Measurements from ENCODE around the gene LRRTM2.
"Not testable (repeated sequence)": the region's sequence is repeated elsewhere in the genome, so short reads cannot be mapped to it uniquely, and the experiment has no call there.

LRRTM2 gene

DNA sequence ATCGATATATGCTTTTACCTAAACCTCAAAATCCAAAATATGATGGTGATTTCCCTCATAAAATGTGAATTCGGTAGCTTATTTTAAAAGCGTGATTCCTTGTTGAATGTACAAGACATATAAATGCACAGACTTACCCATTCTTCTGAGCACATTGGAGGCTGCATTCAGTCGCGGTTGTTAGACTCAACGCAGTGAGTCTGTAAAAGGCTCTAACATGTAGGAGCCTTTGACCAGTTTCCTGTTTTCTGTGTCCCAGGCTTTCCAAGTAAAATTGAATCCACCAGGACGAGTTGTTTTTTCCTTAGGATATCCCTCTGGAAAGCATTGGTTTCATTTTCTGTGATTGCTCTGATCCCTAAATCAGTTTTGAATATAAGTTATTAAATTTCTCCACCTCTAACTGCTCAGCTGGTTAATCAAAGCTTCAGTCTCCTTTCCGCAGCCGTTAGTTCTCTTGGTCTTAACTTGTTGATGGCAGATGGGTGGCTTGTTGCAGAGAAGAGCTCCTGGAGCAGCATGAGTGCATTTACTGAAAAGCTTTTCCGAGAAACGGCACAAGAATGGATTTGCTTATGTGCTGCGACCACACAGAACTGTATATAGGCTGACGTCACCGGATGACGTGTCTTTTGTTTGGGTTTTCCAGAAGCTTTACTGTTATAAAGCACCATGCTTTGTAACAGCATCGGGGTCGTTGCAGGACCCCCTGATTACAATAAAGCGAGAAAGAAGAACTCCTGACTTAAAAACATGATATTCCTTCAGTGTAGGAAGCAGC lies at the start of gene LRRTM2:
Gene LRRTM2, minus strand, starts transcription at position 565 of the 781 bp plus-strand sequence. Its CDS starts 424 bp downstream, at position 141.
- DNase-seq = no peak

GRCh38 chr5:138922494-138922893 lies 47.4 kb upstream of the LRRTM2 start:
- no peak for DNase-seq

- not testable (repeated sequence) for DNase-seq
These were observed 46.2 kb upstream of the LRRTM2 start for GRCh38 chr5:138921362-138921761.

DNA sequence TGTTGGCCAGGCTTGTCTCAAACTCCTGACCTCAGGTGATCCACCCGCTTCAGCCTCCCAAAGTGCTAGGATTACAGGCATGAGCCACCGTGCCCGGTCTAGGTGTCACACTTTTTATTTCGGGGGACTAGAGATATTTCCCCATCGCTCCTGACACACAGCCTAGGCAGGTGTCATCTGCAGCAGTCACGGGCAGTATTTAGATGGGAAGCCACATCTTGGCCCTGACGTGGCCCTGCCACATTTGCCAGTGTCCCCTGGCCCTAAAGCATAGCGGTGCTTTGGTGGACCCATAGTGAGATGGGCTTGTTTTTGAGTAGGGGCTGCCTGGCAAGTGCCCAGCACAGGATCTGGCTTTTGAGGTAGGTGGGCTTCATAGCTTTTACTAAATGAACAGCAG lies 45.0 kb upstream of the LRRTM2 start:
- no peak for DNase-seq

- DNase-seq = no peak
These were observed 43.6 kb upstream of the LRRTM2 start for GRCh38 chr5:138918686-138919085.

DNA sequence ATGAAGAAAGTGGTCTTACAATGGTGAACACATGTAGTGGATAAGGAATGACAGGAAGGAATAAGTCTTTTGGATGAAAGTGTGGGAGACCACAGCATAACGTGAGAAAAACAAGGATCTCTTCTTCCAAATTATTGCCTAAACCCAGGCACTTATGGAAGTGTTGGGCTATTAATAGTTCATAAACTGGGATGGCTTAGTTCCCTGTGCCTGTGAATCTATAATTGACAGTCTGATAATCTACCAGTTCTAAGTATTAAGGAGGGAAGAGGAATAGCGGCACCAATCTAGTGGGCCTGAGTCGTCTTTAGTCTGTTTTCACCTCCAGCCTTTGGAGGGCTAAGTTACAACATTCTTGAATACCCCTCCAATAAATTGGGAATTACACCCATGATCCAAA lies 39.2 kb upstream of the LRRTM2 start:
- DNase-seq = no peak

DNA sequence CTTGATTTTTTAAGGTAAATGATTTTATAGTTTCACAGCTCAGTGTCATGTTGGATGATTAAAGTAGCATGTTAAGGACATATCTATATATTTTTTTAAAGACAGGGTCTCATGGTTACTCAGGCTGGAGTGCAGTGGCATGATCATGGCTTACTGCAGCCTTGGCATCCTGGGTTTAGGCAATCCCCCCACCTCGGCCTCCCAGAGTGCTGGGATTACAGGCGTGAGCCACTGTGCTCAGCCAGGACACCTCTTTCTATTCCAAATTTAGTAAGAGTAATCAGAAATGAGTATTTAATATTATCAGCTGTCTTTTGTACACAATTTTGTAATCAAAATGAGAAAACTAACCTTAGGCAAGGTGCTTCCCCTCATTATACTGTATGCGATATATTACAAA lies 38.6 kb upstream of the LRRTM2 start:
- no peak for DNase-seq

DNA sequence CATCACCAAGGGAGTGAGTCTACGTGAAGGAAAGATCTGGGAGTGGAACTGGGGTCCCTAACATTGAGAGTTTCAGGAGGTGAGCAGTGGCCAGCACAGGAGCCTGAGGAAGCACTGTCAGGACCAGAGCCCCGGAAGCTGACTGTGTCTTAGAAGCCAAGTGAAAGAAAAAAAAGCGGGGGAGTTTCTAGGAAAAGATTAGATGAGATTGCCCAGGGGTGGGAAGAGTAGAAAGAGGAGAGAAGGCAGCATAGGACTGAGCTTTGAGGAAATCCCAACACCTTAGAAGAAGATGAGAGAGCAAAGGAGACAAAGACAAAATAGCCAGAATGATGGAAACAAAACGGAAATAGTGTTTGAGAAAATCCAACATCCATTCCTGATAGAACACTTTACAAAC lies 37.0 kb upstream of the LRRTM2 start:
- DNase-seq = no peak

GRCh38 chr5:138911441-138911840 lies 36.3 kb upstream of the LRRTM2 start:
- no peak for DNase-seq

DNA sequence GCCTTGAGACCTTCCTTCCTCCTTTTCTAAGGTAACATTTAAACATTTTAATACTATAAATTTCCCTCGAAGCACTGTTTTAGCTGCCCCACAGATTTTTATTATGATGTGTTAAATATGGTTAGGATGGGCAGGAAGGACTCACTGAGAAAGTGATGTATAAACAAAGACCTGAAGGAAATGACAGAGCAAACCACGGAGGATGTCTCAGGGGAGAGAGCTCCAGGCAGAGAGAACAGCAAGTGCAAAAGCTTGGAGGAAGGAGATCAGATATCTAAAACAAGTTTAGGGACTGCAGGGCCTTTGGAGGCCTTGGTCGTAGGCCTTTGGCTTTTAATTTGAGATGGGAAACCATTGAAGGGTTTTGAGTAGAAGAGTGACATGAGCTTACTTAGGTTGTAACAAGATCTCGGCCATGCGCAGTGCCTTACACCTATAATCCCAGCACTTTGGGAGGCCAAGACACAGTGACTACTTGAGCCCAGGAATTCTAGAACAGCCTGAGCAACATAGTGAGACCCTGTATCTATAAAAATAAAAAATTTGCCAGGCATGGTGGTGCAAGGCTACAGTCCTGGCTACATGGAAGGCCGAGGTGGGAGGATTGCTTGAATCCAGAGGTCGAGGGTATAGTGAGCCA lies 35.5 kb upstream of the LRRTM2 start:
- DNase-seq = no peak

GRCh38 chr5:138909734-138910133 lies 34.6 kb upstream of the LRRTM2 start:
- DNase-seq = no peak

DNA sequence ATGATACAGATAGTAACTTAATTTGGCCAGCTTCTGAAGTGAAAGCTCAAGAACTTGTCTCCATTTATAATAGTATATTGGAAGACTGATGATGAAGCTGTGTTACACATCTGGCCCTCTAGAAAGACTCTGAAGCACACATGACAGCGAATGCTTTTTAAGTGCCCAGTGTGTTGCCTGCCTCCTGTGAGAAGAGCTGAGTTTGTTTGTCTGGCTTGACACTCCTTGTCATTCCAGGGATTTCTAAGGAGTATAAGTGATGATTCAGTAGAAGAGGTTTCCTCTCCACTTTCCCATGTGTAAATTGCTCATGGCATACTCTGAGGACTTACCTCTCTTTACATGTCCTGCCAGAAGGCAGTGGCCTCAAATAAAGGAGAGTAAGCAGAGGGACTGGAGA lies 30.4 kb upstream of the LRRTM2 start:
- no peak for DNase-seq

DNA sequence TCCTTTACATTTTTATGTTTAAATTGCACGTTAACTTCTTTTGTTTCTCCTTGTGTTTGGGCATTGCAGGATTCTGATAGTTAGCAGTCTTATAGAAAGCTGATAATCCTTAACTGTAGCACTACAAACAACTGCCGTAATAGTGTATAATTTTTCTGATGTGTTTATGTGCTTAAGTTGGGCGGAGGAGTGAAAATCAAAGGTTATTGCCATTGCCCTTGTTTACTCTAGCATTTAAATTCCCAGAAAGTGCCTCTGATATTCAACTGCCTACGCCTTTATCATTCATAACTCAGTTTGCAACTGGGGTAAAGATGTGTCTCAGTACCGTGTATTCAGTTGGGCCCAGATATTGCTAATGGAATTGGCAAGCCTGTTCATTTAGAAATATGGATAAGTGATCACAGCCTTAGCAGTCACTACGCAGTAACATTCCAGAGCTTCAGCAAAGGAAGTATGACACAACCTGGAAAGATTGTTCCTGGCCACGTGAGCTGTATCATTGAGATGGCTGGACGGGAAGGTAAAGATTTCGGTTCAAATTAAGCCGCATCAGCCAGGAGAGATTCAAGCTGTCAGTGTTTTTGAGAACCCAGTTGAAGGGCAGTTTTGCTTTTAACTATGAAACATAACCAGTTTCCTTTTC lies 28.1 kb upstream of the LRRTM2 start:
- no peak for DNase-seq

- no peak for DNase-seq
These were observed 26.6 kb upstream of the LRRTM2 start for GRCh38 chr5:138901716-138902115.

GRCh38 chr5:138900281-138900965 lies 25.3 kb upstream of the LRRTM2 start:
- DNase-seq = no peak

DNA sequence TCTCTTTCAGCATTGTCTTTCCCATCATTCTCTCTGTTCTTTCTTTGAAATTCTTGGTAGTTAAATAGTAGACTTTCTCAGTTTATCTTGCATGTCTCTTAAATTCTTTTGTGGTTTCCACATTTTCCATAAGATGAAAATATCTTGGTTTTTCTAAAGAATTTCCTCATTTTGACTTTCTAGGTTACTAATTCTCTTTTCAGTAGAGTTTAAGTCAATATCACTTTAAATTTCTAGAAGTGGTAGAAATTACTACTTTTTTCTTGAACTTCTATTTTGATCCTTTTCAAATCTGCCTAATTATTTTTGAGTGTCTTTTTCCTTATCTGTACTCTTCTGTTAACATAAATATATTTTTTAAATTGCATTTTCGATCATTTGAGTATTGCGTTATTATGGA lies 23.6 kb upstream of the LRRTM2 start:
- no peak for DNase-seq

DNA sequence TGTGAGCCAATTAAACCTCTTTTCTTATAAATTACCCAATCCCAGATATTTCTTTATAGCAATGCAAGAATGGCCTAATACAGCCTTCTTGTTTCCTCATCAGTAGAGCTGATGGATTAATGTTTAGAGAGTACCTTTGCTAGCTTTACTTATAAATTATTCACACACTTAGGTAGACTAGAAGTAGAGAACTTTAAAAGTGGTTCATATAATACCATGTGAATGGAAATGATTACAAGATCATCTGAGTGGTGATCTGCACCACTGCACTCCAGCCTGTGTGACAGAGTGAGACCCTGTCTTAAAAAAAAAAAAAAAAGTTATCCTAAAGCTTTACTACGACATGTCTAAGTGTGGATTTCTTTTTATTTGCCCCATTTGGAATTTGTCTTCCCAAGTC lies 23.2 kb upstream of the LRRTM2 start:
- no peak for DNase-seq

DNA sequence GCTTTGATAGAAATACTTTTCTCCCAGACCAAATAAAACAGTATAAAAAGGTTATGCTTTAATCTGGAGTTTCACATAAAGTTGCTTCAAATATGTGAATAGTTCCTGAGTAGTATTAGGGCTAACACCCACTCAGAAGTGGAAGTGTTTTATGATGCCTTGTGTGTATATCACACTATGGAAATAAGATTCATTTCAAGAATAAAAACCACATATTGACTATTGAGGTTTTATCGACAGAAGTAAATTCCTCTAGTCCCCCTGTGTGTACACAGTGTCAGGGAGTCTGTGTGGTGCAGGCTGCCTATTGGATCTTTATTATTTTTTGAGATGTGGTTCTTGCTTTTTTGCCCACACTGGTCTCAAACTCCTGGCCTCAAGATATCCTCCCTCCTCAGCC lies 20.8 kb upstream of the LRRTM2 start:
- no peak for DNase-seq

GRCh38 chr5:138890644-138891043 lies 15.5 kb upstream of the LRRTM2 start:
- no peak for DNase-seq

- no peak for DNase-seq
These were observed 14.9 kb upstream of the LRRTM2 start for GRCh38 chr5:138889994-138890393.

DNA sequence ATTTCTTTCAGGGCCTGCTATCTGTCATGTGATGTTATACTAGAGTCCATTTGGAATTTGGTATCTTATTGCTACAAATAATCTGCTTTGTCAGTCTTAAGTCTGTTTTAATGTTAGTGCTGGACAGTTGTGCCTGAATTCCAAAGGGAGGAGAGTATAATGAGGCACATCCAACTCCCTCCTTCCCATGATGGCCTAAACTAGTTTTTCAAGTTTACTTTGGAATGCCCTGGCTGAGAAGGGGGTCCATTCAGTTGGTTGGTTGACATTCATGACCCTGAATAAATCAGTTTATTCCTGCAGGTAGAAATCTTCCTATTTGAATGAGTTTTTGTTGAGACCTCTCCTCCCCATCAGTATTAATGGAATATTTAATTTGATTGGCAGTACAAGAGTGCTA lies 9.4 kb upstream of the LRRTM2 start:
- DNase-seq = no peak

DNA sequence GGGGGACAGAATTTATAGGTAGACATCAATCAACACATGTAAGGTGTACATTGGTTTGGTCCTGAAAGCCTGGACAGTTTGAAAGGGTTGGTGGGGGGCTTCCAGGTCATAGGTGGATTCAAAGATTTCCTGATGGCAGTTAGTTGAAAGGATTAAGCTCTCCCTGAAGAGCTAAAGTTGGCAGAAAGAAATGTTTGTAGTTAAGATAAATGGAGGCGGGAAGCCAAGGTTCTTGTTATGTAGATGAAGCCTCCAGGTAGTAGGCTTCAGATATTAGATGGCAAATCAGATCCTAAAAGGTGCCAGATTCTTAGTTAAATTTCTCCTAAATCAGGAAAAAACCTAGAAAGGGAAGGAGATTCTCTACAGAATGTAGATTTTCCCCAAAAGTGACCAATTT lies 9.0 kb upstream of the LRRTM2 start:
- no peak for DNase-seq

GRCh38 chr5:138883211-138883610 lies 8.1 kb upstream of the LRRTM2 start:
- DNase-seq = no peak
